ENCODE measurements around the gene CCSER1.
"Not testable (repeated sequence)": the region's sequence is repeated elsewhere in the genome, so short reads cannot be mapped to it uniquely, and the experiment has no call there.

Gene CCSER1

GRCh38 chr4:91447168-91447567, 1320.0 kb downstream of the CCSER1 start:
- Histone ChIP-seq H3K9me3 (ENCODE audit: control insufficient read depth in 2 of 2, low read length in 2 of 2) (no peaks in the 10 kb centered on the region), H3K9ac (ENCODE audit: low read length in 2 of 2) (no peak overlapping the region), H3K4me3 (ENCODE audit: low read length in 2 of 2) (no peak overlapping the region), H3K36me3 (ENCODE audit: control insufficient read depth in 2 of 2, insufficient read depth in 2 of 2, low read length in 2 of 2) (no peaks in the 10 kb centered on the region), H3K4me1 (ENCODE audit: control insufficient read depth, insufficient read depth, low read length) (no peaks in the 10 kb centered on the region), H3K27me3 (ENCODE audit: control insufficient read depth in 1 of 2, insufficient read depth in 2 of 2, low read length in 2 of 2) (no peaks in the 10 kb centered on the region), H3K27ac (ENCODE audit: low read length) (no peak overlapping the region)

- H3K4me1 ChIP-seq (ENCODE audit: control insufficient read depth, insufficient read depth, low read length) = no peaks in the 10 kb centered on the region
- H3K27me3 ChIP-seq (ENCODE audit: control insufficient read depth in 1 of 2, insufficient read depth in 2 of 2, low read length in 2 of 2) = no peaks in the 10 kb centered on the region
- no peak overlapping the region for H3K9ac ChIP-seq (ENCODE audit: low read length in 2 of 2)
These were observed 1321.6 kb downstream of the CCSER1 start for GRCh38 chr4:91448668-91449330.

GRCh38 chr4:91454111-91454510, 1326.9 kb downstream of the CCSER1 start:
- H3K9ac ChIP-seq (ENCODE audit: low read length in 2 of 2) = no peak overlapping the region
- H3K27me3 ChIP-seq (ENCODE audit: control insufficient read depth in 1 of 2, insufficient read depth in 2 of 2, low read length in 2 of 2) = no peaks in the 10 kb centered on the region
- H3K36me3 ChIP-seq (ENCODE audit: control insufficient read depth in 2 of 2, insufficient read depth in 2 of 2, low read length in 2 of 2) = no peaks in the 10 kb centered on the region
- no peaks in the 10 kb centered on the region for H3K9me3 ChIP-seq (ENCODE audit: control insufficient read depth in 2 of 2, low read length in 2 of 2)
- H3K4me1 ChIP-seq (ENCODE audit: control insufficient read depth, insufficient read depth, low read length) = no peaks in the 10 kb centered on the region
- no peak overlapping the region for H3K27ac ChIP-seq (ENCODE audit: low read length)
- H3K4me3 ChIP-seq (ENCODE audit: low read length in 2 of 2) = no peak overlapping the region

More at GRCh38 chr4:91448668-91449330, 1321.6 kb downstream of the CCSER1 start:
- no peaks in the 10 kb centered on the region for H3K36me3 ChIP-seq (ENCODE audit: control insufficient read depth in 2 of 2, insufficient read depth in 2 of 2, low read length in 2 of 2)
- no peaks in the 10 kb centered on the region for H3K9me3 ChIP-seq (ENCODE audit: control insufficient read depth in 2 of 2, low read length in 2 of 2)
- H3K27ac ChIP-seq (ENCODE audit: low read length) = no peak overlapping the region
- H3K4me3 ChIP-seq (ENCODE audit: low read length in 2 of 2) = no peak overlapping the region

- not testable (repeated sequence) for H3K27me3 ChIP-seq (ENCODE audit: control insufficient read depth in 1 of 2, insufficient read depth in 2 of 2, low read length in 2 of 2); H3K4me1 ChIP-seq (ENCODE audit: control insufficient read depth, insufficient read depth, low read length); H3K4me3 ChIP-seq (ENCODE audit: low read length in 2 of 2); H3K36me3 ChIP-seq (ENCODE audit: control insufficient read depth in 2 of 2, insufficient read depth in 2 of 2, low read length in 2 of 2); H3K27ac ChIP-seq (ENCODE audit: low read length); H3K9me3 ChIP-seq (ENCODE audit: control insufficient read depth in 2 of 2, low read length in 2 of 2); H3K9ac ChIP-seq (ENCODE audit: low read length in 2 of 2)
These were observed 1335.4 kb downstream of the CCSER1 start for GRCh38 chr4:91462566-91462965.

GRCh38 chr4:91470671-91471070, 1343.5 kb downstream of the CCSER1 start:
- Histone ChIP-seq H3K4me3 (ENCODE audit: low read length in 2 of 2) (no peak overlapping the region), H3K36me3 (ENCODE audit: control insufficient read depth in 2 of 2, insufficient read depth in 2 of 2, low read length in 2 of 2) (no peaks in the 10 kb centered on the region), H3K4me1 (ENCODE audit: control insufficient read depth, insufficient read depth, low read length) (no peaks in the 10 kb centered on the region), H3K9ac (ENCODE audit: low read length in 2 of 2) (no peak overlapping the region), H3K9me3 (ENCODE audit: control insufficient read depth in 2 of 2, low read length in 2 of 2) (peaks cover 0 to 3% of the 10 kb centered on the region in 2 donors), H3K27ac (ENCODE audit: low read length) (no peak overlapping the region), H3K27me3 (ENCODE audit: control insufficient read depth in 1 of 2, insufficient read depth in 2 of 2, low read length in 2 of 2) (no peaks in the 10 kb centered on the region)

GRCh38 chr4:91471280-91471679, 1344.1 kb downstream of the CCSER1 start:
- no peaks in the 10 kb centered on the region for H3K36me3 ChIP-seq (ENCODE audit: control insufficient read depth in 2 of 2, insufficient read depth in 2 of 2, low read length in 2 of 2)
- no peak overlapping the region for H3K9ac ChIP-seq (ENCODE audit: low read length in 2 of 2)
- H3K27me3 ChIP-seq (ENCODE audit: control insufficient read depth in 1 of 2, insufficient read depth in 2 of 2, low read length in 2 of 2) = no peaks in the 10 kb centered on the region
- H3K4me3 ChIP-seq (ENCODE audit: low read length in 2 of 2) = no peak overlapping the region
- peaks cover 0 to 3% of the 10 kb centered on the region in 2 donors for H3K9me3 ChIP-seq (ENCODE audit: control insufficient read depth in 2 of 2, low read length in 2 of 2)
- H3K27ac ChIP-seq (ENCODE audit: low read length) = no peak overlapping the region
- H3K4me1 ChIP-seq (ENCODE audit: control insufficient read depth, insufficient read depth, low read length) = no peaks in the 10 kb centered on the region

GRCh38 chr4:91472046-91472445, 1344.9 kb downstream of the CCSER1 start:
- no peaks in the 10 kb centered on the region for H3K4me1 ChIP-seq (ENCODE audit: control insufficient read depth, insufficient read depth, low read length)
- no peak overlapping the region for H3K27ac ChIP-seq (ENCODE audit: low read length)
- H3K36me3 ChIP-seq (ENCODE audit: control insufficient read depth in 2 of 2, insufficient read depth in 2 of 2, low read length in 2 of 2) = no peaks in the 10 kb centered on the region
- no peak overlapping the region for H3K9ac ChIP-seq (ENCODE audit: low read length in 2 of 2)
- H3K27me3 ChIP-seq (ENCODE audit: control insufficient read depth in 1 of 2, insufficient read depth in 2 of 2, low read length in 2 of 2) = no peaks in the 10 kb centered on the region
- H3K9me3 ChIP-seq (ENCODE audit: control insufficient read depth in 2 of 2, low read length in 2 of 2) = peaks cover 0 to 3% of the 10 kb centered on the region in 2 donors
- H3K4me3 ChIP-seq (ENCODE audit: low read length in 2 of 2) = no peak overlapping the region

- Histone ChIP-seq H3K27me3 (ENCODE audit: control insufficient read depth in 1 of 2, insufficient read depth in 2 of 2, low read length in 2 of 2) (no peaks in the 10 kb centered on the region), H3K27ac (ENCODE audit: low read length) (no peak overlapping the region), H3K4me3 (ENCODE audit: low read length in 2 of 2) (no peak overlapping the region), H3K9ac (ENCODE audit: low read length in 2 of 2) (no peak overlapping the region), H3K9me3 (ENCODE audit: control insufficient read depth in 2 of 2, low read length in 2 of 2) (no peaks in the 10 kb centered on the region), H3K36me3 (ENCODE audit: control insufficient read depth in 2 of 2, insufficient read depth in 2 of 2, low read length in 2 of 2) (no peaks in the 10 kb centered on the region), H3K4me1 (ENCODE audit: control insufficient read depth, insufficient read depth, low read length) (no peaks in the 10 kb centered on the region)
These were observed 1358.2 kb downstream of the CCSER1 start for GRCh38 chr4:91485415-91485814.

- Histone ChIP-seq H3K27me3 (ENCODE audit: control insufficient read depth in 1 of 2, insufficient read depth in 2 of 2, low read length in 2 of 2) (no peaks in the 10 kb centered on the region), H3K9ac (ENCODE audit: low read length in 2 of 2) (no peak overlapping the region), H3K36me3 (ENCODE audit: control insufficient read depth in 2 of 2, insufficient read depth in 2 of 2, low read length in 2 of 2) (no peaks in the 10 kb centered on the region), H3K4me3 (ENCODE audit: low read length in 2 of 2) (no peak overlapping the region), H3K27ac (ENCODE audit: low read length) (no peak overlapping the region), H3K9me3 (ENCODE audit: control insufficient read depth in 2 of 2, low read length in 2 of 2) (no peaks in the 10 kb centered on the region), H3K4me1 (ENCODE audit: control insufficient read depth, insufficient read depth, low read length) (no peaks in the 10 kb centered on the region)
These were observed 1361.8 kb downstream of the CCSER1 start for GRCh38 chr4:91488946-91489345.

- no peak overlapping the region for H3K4me3 ChIP-seq (ENCODE audit: low read length in 2 of 2)
- no peak overlapping the region for H3K27ac ChIP-seq (ENCODE audit: low read length)
- H3K9ac ChIP-seq (ENCODE audit: low read length in 2 of 2) = no peak overlapping the region
- H3K9me3 ChIP-seq (ENCODE audit: control insufficient read depth in 2 of 2, low read length in 2 of 2) = no peaks in the 10 kb centered on the region
- H3K27me3 ChIP-seq (ENCODE audit: control insufficient read depth in 1 of 2, insufficient read depth in 2 of 2, low read length in 2 of 2) = no peaks in the 10 kb centered on the region
- no peaks in the 10 kb centered on the region for H3K4me1 ChIP-seq (ENCODE audit: control insufficient read depth, insufficient read depth, low read length)
- no peaks in the 10 kb centered on the region for H3K36me3 ChIP-seq (ENCODE audit: control insufficient read depth in 2 of 2, insufficient read depth in 2 of 2, low read length in 2 of 2)
These were observed 1370.7 kb downstream of the CCSER1 start for GRCh38 chr4:91497892-91498291.

- Histone ChIP-seq H3K4me3 (ENCODE audit: low read length in 2 of 2) (no peak overlapping the region), H3K27ac (ENCODE audit: low read length) (no peak overlapping the region), H3K4me1 (ENCODE audit: control insufficient read depth, insufficient read depth, low read length) (no peaks in the 10 kb centered on the region), H3K27me3 (ENCODE audit: control insufficient read depth in 1 of 2, insufficient read depth in 2 of 2, low read length in 2 of 2) (no peaks in the 10 kb centered on the region), H3K9ac (ENCODE audit: low read length in 2 of 2) (no peak overlapping the region), H3K36me3 (ENCODE audit: control insufficient read depth in 2 of 2, insufficient read depth in 2 of 2, low read length in 2 of 2) (no peaks in the 10 kb centered on the region), H3K9me3 (ENCODE audit: control insufficient read depth in 2 of 2, low read length in 2 of 2) (no peaks in the 10 kb centered on the region)
These were observed 1375.2 kb downstream of the CCSER1 start for GRCh38 chr4:91502365-91502764.

Measured in stomach smooth muscle (tissue), 2 donors.